IgD-negative memory B cell (primary cell): ENCODE data around the gene PTPN2. TPM values are rescaled to one million over a fixed set of nuclear protein-coding genes. Genes with fewer than 3 reads are reported as not detected.
"Not testable (repeated sequence)": the region's sequence is repeated elsewhere in the genome, so short reads cannot be mapped to it uniquely, and the experiment has no call there.

Source experiments
- H3K27ac Mint-ChIP-seq, 3 donors: one replicate each; pipeline ENCODE4 v1.8.0; 2020 to 2022; ENCODE audit warnings: mild to moderate bottlenecking in 3 of 3, mixed read lengths in 3 of 3, moderate library complexity in 1 of 3
- H3K27me3 Mint-ChIP-seq: one replicate; pipeline ENCODE4 v1.8.0; 2021; ENCODE audit warnings: mixed read lengths
- H3K36me3 Mint-ChIP-seq: one replicate; pipeline ENCODE4 v1.8.0; 2020; ENCODE audit warnings: mild to moderate bottlenecking, mixed read lengths
- H3K4me1 Mint-ChIP-seq, 3 donors: one replicate each; pipeline ENCODE4 v1.8.0; 2020 to 2022; ENCODE audit warnings: mixed read lengths in 3 of 3, mild to moderate bottlenecking in 1 of 3
- H3K4me3 Mint-ChIP-seq, 4 donors: one replicate each; pipeline ENCODE4 v1.8.0; 2020 to 2022; ENCODE audit warnings: mild to moderate bottlenecking in 4 of 4, mixed read lengths in 4 of 4, moderate library complexity in 3 of 4
- H3K9me3 Mint-ChIP-seq, 3 donors: one replicate each; pipeline ENCODE4 v1.8.0; 2020 to 2021; ENCODE audit warnings: mixed read lengths in 3 of 3, mild to moderate bottlenecking in 1 of 3
- polyA plus RNA-seq: library from polyadenylated mRNA; unstranded; fragments of 300-500 nt; fragmentation: Illumina TruSeq; gene quantifications from one replicate; pipeline ENCODE4 v1.2.3, GENCODE V29; 2021

PTPN2 gene
- polyA plus RNA-seq, 1 donor from 2014 or later: 97.8 TPM

DNA sequence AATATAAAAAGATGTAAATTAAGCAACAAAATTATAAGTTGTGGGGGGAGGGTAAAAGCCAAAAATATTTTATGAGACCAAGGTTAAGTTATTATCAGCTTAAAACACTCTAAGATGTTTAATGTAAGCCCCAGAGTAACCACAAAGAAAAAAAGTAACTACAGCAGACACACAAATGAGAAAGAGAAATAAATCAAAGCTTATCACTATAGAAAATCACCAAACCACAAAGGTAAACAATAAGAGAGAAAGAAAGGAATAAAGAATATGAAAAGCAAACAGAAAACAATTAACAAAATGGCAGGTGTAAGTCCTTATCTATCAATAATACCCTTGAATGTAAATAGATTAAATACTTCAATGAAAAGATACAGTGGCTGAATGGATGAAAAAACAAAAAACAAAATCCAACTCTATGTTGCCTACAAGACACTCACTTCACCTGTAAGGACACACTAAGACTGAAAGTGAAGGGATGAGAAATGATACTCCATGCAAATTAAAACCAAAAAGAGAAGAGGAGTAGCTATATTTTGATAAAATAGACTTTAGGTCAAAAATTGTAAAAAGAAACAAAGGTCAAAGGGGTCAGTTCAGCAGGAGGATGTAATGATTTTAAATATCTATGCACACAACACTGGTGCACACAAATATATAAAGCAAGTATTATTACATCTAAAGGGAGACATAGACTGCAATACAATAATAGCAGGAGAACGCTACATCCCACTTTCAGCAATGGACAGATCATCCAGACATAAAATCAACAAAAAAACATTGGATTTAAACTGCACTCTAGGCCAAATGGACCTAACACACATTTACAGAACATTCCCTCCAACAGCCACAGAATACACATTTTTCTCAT lies 80.7 kb downstream of the PTPN2 start:
- Mint-ChIP-seq H3K4me3 (peak overlapping the region in 1 of 4 donors; percentile 23), H3K9me3 (no peaks in the 10 kb centered on the region), H3K36me3 (peaks cover 16% of the 10 kb centered on the region), H3K27me3 (no peaks in the 10 kb centered on the region), H3K27ac (peak overlapping the region in 1 of 3 donors; percentile 51), H3K4me1 (peaks cover 8 to 19% (median 16%) of the 10 kb centered on the region in 3 donors)

DNA sequence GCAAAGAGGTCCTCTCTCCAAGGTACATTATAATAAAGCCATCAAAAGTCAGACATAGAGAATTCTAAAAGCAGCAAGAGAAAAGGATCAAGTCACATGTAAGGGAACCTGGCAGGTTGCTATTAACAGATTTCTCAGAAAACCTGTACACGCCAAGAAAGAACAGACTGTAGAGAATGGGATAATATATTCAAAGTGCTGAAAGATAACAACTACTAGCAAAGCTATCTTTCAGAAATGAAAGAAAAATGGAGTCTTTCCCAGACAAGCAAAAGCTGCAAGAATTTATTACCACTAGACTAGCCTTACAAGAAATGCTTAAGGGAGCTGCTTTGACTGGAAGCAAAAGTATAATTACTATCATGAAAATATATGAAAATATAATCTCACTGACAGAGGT lies 81.5 kb downstream of the PTPN2 start:
- Mint-ChIP-seq H3K9me3 (no peaks in the 10 kb centered on the region), H3K36me3 (peaks cover 17% of the 10 kb centered on the region), H3K27me3 (no peaks in the 10 kb centered on the region), H3K27ac (no peak overlapping the region), H3K4me1 (peaks cover 8 to 19% (median 16%) of the 10 kb centered on the region in 3 donors), H3K4me3 (no peak overlapping the region)

DNA sequence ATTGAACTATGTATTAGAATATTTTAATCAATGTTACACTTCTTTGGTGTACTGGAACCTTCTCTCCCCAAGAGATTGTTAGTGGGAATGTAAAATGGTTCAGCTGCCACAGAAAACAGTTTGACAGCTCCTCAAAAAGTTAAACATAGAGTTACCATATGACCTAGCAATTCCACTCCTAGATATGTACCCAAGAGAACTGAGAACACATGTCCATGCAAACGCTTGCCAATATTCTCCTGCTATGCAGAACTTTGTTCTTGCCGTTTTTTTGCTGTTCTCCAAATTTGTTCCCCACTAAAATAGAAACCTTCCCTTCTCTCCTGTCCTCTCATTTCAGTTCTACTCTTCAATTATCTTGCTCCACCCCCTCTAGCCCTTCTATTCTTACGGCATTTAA lies 87.6 kb downstream of the PTPN2 start:
- Mint-ChIP-seq H3K36me3 (peaks cover 8% of the 10 kb centered on the region), H3K27me3 (no peaks in the 10 kb centered on the region), H3K9me3 (no peaks in the 10 kb centered on the region), H3K4me1 (peaks cover 0 to 3% (median 0%) of the 10 kb centered on the region in 3 donors), H3K4me3 (no peak overlapping the region), H3K27ac (no peak overlapping the region)

DNA sequence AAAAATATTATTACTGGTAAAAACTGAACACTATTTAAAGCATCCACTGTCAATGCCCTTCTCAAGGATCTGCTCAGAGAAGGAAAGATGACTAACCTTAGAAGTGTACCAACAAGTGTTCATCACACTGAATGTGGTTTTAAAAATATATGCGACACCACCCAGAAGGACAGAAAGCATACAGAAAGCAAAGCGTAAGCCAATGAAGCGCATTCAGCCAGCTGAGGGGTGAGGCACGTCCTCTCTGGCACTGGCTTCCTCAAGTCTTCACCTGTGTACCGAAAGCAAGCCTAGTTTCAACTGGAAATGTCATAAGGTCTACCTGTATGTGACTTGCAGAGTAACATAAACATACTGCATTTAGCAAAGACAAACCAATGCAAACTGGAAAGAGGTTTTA lies 92.4 kb downstream of the PTPN2 start:
- Mint-ChIP-seq H3K4me3 (no peak overlapping the region), H3K4me1 (no peaks in the 10 kb centered on the region), H3K9me3 (no peaks in the 10 kb centered on the region), H3K36me3 (peaks cover 5% of the 10 kb centered on the region), H3K27me3 (no peaks in the 10 kb centered on the region), H3K27ac (no peak overlapping the region)

DNA sequence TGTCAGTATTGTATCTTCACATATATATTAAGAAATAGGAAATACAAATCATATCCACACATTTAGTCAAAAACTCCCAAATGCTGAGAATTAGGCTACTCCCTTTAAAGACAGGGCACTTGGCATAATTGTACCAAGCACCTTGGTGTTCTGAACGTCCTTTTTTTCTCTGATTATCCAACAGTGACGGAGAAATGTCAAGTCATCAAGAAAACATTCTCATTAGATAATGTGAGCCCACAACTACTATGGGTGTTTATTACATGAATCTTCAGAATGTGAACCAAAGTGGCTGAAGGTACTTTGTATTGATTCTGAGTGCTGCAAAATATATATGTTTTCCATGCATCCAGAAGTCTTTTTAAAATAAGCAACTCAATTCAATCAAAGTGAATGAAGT lies 97.4 kb downstream of the PTPN2 start:
- H3K27ac Mint-ChIP-seq: no peak overlapping the region
- H3K4me3 Mint-ChIP-seq: no peak overlapping the region
- H3K4me1 Mint-ChIP-seq: peaks cover 0 to 2% (median 0%) of the 10 kb centered on the region in 3 donors
- H3K36me3 Mint-ChIP-seq: peaks cover 2% of the 10 kb centered on the region
- no peaks in the 10 kb centered on the region for H3K27me3 Mint-ChIP-seq
- no peaks in the 10 kb centered on the region for H3K9me3 Mint-ChIP-seq

DNA sequence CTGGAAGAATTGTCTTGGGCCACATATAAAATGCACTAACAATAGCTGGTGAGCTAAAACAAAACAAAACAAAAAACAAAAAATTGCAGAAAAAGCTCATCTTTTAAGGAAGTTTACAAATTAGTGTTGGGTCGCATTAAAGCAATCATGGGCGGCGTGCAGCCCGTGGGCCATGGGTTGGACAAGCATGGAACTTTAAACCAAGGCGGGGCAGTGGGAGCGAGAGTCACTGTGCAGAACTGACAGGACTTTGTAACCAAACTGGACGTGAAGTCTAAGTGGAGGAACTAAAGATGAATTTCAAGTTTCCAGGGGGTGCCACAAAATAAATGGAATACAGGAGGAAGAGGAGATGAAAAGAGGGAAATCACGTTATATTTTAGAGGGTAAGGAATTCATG lies 100.5 kb downstream of the PTPN2 start:
- H3K4me1 Mint-ChIP-seq: peaks cover 0 to 2% (median 0%) of the 10 kb centered on the region in 3 donors
- no peak overlapping the region for H3K4me3 Mint-ChIP-seq
- peaks cover 1% of the 10 kb centered on the region for H3K36me3 Mint-ChIP-seq
- no peak overlapping the region for H3K27ac Mint-ChIP-seq
- no peaks in the 10 kb centered on the region for H3K27me3 Mint-ChIP-seq
- no peaks in the 10 kb centered on the region for H3K9me3 Mint-ChIP-seq

DNA sequence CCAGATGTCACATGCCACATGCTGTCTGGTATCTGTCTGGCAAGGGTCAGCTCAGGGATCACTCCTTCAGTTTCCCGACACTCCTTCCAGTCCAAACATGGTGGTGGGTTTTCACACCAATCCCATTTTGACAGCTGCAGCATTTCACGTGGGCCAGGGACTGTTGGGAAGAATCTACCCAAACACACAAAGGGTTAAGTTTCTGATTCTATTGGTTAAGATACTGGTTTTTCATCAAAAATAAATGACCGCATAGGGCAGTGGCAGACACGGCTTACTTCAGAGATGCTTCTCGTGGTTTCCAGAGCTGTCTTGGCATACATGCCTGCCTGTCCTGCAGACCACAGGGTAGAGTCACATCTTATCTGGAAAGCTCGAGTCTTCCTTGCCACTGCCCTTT lies 101.5 kb downstream of the PTPN2 start:
- H3K9me3 Mint-ChIP-seq: no peaks in the 10 kb centered on the region
- H3K27me3 Mint-ChIP-seq: no peaks in the 10 kb centered on the region
- H3K4me1 Mint-ChIP-seq: peaks cover 0 to 2% (median 0%) of the 10 kb centered on the region in 3 donors
- H3K4me3 Mint-ChIP-seq: no peak overlapping the region
- H3K36me3 Mint-ChIP-seq: peaks cover 1% of the 10 kb centered on the region
- no peak overlapping the region for H3K27ac Mint-ChIP-seq

DNA sequence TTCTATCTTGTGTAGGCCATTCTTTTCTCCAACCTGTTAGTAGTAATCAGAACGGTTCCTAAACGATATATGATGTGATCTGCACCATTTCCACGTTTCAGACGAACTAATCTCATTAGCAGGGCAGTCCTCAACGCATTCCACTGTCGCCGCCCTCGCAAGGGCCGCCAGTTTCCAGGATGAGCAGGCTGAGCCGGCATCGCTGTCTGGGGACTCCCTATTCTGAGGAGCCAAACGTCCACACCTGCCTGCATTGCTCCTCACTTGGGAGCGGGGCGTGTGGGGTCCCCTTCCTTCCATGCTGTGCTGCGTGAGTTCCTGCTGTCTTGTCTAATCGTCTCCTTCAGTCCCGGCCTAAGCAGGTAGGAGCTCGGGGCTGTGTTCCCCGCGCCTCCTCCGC lies 104.6 kb downstream of the PTPN2 start:
- no peak overlapping the region for H3K27ac Mint-ChIP-seq
- peaks cover 0 to 3% (median 0%) of the 10 kb centered on the region in 3 donors for H3K9me3 Mint-ChIP-seq
- no peak overlapping the region for H3K4me3 Mint-ChIP-seq

DNA sequence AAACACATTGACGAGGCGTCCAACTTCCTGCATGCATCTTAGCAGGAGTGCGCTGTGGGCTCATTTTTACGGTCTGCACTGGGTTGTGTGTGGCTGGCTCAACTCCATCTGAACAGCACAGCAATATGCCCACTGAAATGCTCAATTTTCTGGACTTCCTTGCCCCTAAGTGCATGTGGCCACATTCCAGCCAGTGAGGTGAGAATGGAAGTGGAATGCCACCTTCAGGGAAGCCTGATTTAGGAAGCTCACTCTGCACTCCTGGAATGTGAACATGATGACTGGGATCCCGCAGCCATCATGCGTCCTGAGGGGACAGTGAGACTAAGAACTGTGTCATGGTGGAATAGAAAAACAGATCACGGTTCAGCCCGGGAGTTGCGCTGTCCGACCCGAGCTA lies 105.0 kb downstream of the PTPN2 start:
- Mint-ChIP-seq H3K4me3 (no peak overlapping the region), H3K9me3 (peaks cover 0 to 3% (median 0%) of the 10 kb centered on the region in 3 donors), H3K36me3 (peaks cover 1% of the 10 kb centered on the region), H3K4me1 (peaks cover 0 to 2% (median 0%) of the 10 kb centered on the region in 3 donors), H3K27ac (no peak overlapping the region), H3K27me3 (peaks cover 2% of the 10 kb centered on the region)

More for the DNA sequence above, 104.6 kb downstream of the PTPN2 start:
- Mint-ChIP-seq H3K4me1 (peaks cover 0 to 2% (median 0%) of the 10 kb centered on the region in 3 donors), H3K27me3 (peaks cover 2% of the 10 kb centered on the region), H3K36me3 (peaks cover 1% of the 10 kb centered on the region)

DNA sequence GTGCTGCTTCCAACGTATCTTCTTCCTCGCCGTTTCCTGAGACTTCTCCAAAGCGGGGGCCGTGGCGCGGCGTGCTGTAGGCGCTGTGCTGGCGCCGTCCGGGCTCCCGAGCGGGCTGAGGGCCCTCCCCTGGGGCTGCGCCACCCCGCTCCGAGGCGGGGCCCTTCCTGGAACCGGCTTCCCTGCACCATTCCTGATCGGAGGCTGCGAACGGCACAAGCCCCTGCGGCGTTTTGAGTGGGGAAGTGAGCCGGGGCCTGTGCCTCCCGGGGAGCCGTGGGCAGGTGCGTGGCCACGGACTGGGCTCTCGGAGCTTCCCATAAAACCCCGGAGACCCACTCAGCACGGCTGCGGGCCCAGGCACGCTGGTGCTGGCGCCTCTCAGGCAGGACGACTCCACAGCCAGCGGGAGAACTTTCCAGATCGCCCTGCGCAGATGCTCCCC lies 106.5 kb downstream of the PTPN2 start:
- peaks cover 0 to 3% (median 0%) of the 10 kb centered on the region in 3 donors for H3K9me3 Mint-ChIP-seq
- peaks cover 1% of the 10 kb centered on the region for H3K36me3 Mint-ChIP-seq
- H3K27me3 Mint-ChIP-seq: peaks cover 2% of the 10 kb centered on the region
- no peaks in the 10 kb centered on the region for H3K4me1 Mint-ChIP-seq
- peak overlapping the region in 1 of 4 donors; percentile 72 for H3K4me3 Mint-ChIP-seq
- H3K27ac Mint-ChIP-seq: no peak overlapping the region

DNA sequence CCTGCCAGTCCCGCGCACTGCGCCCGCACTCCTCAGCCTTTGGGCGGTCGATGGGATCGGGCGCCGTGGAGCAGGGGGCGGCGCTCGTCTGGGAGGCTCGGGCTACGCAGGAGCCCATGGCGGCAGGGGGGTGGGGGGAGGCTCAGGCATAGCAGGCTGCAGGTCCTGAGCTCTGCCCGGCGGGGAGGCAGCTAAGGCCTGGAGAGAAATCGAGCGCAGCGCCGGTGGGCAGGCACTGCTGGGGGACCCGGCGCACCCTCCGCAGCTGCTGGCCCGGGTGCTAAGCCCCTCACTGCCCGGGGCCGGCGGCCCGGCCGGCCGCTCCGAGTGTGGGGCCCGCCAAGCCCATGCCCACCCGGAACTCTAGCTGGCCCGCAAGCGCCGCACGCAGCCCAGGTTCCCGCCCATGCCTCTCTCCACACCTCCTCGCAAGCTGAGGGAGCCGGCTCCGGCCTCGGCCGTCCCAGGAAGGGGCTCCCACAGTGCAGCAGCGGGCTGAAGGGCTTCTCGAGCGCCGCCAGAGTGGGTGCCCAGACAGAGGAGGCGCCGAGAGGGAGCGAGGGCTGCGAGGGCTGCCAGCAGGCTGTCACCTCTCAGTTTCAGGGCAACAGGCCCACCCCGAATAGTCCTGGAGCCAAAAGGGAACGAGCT lies 107.1 kb downstream of the PTPN2 start:
- no peak overlapping the region for H3K4me3 Mint-ChIP-seq
- no peak overlapping the region for H3K27ac Mint-ChIP-seq

DNA sequence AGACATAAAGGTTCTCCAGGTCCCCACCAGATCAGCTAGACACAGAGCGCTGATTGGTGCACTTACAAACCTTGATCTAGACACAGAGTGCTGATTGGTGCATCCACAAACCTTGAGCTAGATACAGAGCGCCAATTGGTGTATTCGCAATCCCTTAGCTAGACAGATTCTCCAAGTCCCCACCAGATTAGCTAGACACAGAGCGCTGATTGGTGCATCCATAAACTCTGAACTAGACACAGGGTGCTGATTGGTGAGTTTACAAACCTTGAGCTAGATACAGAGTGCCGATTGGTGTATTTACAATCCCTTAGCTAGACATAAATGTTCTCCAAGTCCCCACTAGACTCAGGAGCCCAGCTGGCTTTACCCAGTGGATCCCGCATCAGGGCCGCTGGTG lies 107.6 kb downstream of the PTPN2 start:
- H3K4me1 Mint-ChIP-seq, H3K27me3 Mint-ChIP-seq, H3K27ac Mint-ChIP-seq, H3K9me3 Mint-ChIP-seq, H3K36me3 Mint-ChIP-seq: not testable (repeated sequence)
- peak overlapping the region in 1 of 4 donors; percentile 47 for H3K4me3 Mint-ChIP-seq

More for the DNA sequence above, 107.1 kb downstream of the PTPN2 start:
- peaks cover 0 to 3% (median 0%) of the 10 kb centered on the region in 3 donors for H3K9me3 Mint-ChIP-seq
- peaks cover 1% of the 10 kb centered on the region for H3K36me3 Mint-ChIP-seq
- H3K4me1 Mint-ChIP-seq: no peaks in the 10 kb centered on the region
- peaks cover 2% of the 10 kb centered on the region for H3K27me3 Mint-ChIP-seq

DNA sequence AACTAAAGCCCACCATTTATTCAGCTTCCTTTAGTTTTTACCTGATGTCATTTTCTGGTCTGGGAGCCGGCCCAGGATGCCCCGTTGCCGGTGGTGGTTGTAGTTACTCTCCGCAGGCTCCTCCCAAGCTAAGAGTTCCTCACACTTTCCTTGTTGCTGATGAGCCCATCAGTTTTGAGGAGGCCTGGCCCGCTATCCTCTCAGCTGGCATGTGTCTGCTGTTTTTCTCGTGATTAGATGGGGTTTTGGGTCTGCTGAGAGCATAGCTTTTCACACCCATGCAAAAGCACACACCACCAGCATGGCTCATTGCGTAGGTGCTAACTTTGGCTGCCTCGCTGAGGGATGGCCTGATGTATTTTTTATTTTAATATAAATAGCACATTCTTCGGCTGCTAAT lies 109.1 kb downstream of the PTPN2 start:
- H3K9me3 Mint-ChIP-seq: peaks cover 0 to 3% (median 0%) of the 10 kb centered on the region in 3 donors
- peaks cover 2% of the 10 kb centered on the region for H3K27me3 Mint-ChIP-seq
- H3K4me3 Mint-ChIP-seq: no peak overlapping the region
- no peaks in the 10 kb centered on the region for H3K4me1 Mint-ChIP-seq
- H3K36me3 Mint-ChIP-seq: no peaks in the 10 kb centered on the region
- H3K27ac Mint-ChIP-seq: no peak overlapping the region

DNA sequence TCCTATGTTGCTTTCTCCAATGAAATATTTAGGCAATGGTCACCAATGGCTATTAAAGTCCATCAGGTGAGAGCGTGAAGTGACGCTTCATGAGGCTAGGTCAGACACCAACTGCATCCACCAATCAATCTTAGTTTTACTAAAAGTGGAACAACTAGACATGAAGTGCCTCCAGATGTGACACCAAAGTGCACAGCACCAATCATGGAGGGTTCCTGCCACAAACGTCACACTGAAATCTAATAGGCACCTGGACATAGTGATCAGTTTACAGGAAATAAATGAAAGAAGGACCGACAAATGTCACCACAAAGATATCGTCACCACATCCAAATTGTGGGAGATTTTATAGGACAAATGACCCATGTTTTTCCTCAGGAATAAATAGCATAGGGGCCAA lies 110.7 kb downstream of the PTPN2 start:
- peaks cover 0 to 3% (median 0%) of the 10 kb centered on the region in 3 donors for H3K9me3 Mint-ChIP-seq
- H3K27ac Mint-ChIP-seq: no peak overlapping the region
- H3K4me3 Mint-ChIP-seq: no peak overlapping the region
- H3K27me3 Mint-ChIP-seq: peaks cover 2% of the 10 kb centered on the region
- H3K4me1 Mint-ChIP-seq: no peaks in the 10 kb centered on the region
- no peaks in the 10 kb centered on the region for H3K36me3 Mint-ChIP-seq

DNA sequence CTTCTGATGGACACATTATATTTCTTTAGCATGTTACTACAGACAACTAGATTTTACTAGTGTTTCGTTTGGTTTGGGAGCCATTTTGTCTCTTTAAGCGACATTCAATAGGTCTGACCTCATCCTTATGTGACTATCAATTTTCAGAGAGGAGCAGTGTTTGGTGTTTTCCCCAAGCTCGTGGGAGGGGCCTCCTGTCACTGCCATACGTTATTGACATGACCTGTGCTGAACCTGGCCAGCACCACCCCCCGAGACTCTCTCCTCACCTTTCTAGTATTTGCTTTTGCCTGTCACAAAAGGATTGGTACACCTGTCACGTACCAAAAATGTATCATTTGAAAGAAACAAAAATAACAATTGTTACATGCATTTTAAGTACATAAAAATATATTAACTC lies 111.9 kb downstream of the PTPN2 start:
- Mint-ChIP-seq H3K27ac (peak overlapping the region in 1 of 3 donors; percentile 31), H3K4me1 (no peaks in the 10 kb centered on the region), H3K27me3 (peaks cover 2% of the 10 kb centered on the region), H3K9me3 (peaks cover 0 to 3% (median 0%) of the 10 kb centered on the region in 3 donors), H3K4me3 (no peak overlapping the region), H3K36me3 (no peaks in the 10 kb centered on the region)
